Stimulated activated CD4-positive, alpha-beta T cell treated with anti-CD3 and anti-CD28 coated beads, Interleukin-2, amount 100 ng/mL, for 24 hours (primary cell): ENCODE results near the gene RNU11.
"Not testable (repeated sequence)": the region's sequence is repeated elsewhere in the genome, so short reads cannot be mapped to it uniquely, and the experiment has no call there.

Experiments used
- DNase-seq, 2 donors: peaks; one replicate each; pipeline ENCODE4 v3.0.0-alpha.2; 2020

Gene RNU11

GRCh38 chr1:28648474-28649198 lies at the start of gene RNU11:
Gene RNU11, plus strand, starts transcription at chr1:28648600.
- peak; percentile 77 to 91 for DNase-seq

GRCh38 chr1:28601696-28602095 lies 46.7 kb upstream of the RNU11 start:
- no peak for DNase-seq

GRCh38 chr1:28602536-28603439 lies 45.6 kb upstream of the RNU11 start:
- DNase-seq: peak; percentile 28 to 32

GRCh38 chr1:28604411-28604810 lies 44.0 kb upstream of the RNU11 start:
- DNase-seq: no peak

GRCh38 chr1:28604962-28605361 lies 43.4 kb upstream of the RNU11 start:
- no peak for DNase-seq

GRCh38 chr1:28606771-28607170 lies 41.6 kb upstream of the RNU11 start:
- no peak for DNase-seq

- DNase-seq: no peak
These were observed 35.2 kb upstream of the RNU11 start for GRCh38 chr1:28613175-28613574.

- no peak for DNase-seq
These were observed 16.7 kb upstream of the RNU11 start for GRCh38 chr1:28631713-28632112.

- no peak for DNase-seq
These were observed 15.8 kb upstream of the RNU11 start for GRCh38 chr1:28632560-28632959.

GRCh38 chr1:28640766-28641165 lies 7.6 kb upstream of the RNU11 start:
- DNase-seq: no peak

GRCh38 chr1:28642056-28642846 lies 6.1 kb upstream of the RNU11 start:
- no peak for DNase-seq

- peak; percentile 89 to 90 for DNase-seq
These were observed 5.4 kb upstream of the RNU11 start, which contains the start of gene TAF12 for GRCh38 chr1:28642847-28643635. Gene TAF12, minus strand, starts transcription at chr1:28643067. Its CDS starts 20,986 bp downstream, at chr1:28622081.

- DNase-seq: no peak
These were observed 3.9 kb upstream of the RNU11 start for GRCh38 chr1:28644494-28644893.

GRCh38 chr1:28645406-28645805 lies 3.0 kb upstream of the RNU11 start:
- not testable (repeated sequence) for DNase-seq

GRCh38 chr1:28646040-28646439 lies 2.4 kb upstream of the RNU11 start:
- no peak for DNase-seq

GRCh38 chr1:28648008-28648473 lies 359 bp upstream of the RNU11 start:
- DNase-seq: peak; percentile 85 to 88

- not testable (repeated sequence) for DNase-seq
These were observed 4.7 kb downstream of the RNU11 start for GRCh38 chr1:28653063-28653462.

- DNase-seq: not testable (repeated sequence)
These were observed 5.5 kb downstream of the RNU11 start for GRCh38 chr1:28653870-28654269.

- not testable (repeated sequence) for DNase-seq
These were observed 7.3 kb downstream of the RNU11 start for GRCh38 chr1:28655448-28656311.

- DNase-seq: no peak
These were observed 7.9 kb downstream of the RNU11 start for GRCh38 chr1:28656335-28656734.

GRCh38 chr1:28663871-28664470 lies 15.6 kb downstream of the RNU11 start:
- DNase-seq: no peak
